Fibroblast of peridontal ligament (primary cell): ENCODE results near the gene NEK10.

Experiments used
- DNase-seq: peaks from one replicate; pipeline ENCODE4 v3.0.0-alpha.2; 2010; ENCODE audit errors: extremely low read depth

Gene NEK10

GRCh38 chr3:27176256-27176655 is 192.9 kb downstream of the NEK10 start:
- no peak for DNase-seq

GRCh38 chr3:27174530-27174929 is 194.7 kb downstream of the NEK10 start:
- DNase-seq = no peak

GRCh38 chr3:27171113-27171512 is 198.1 kb downstream of the NEK10 start:
- DNase-seq = no peak

GRCh38 chr3:27166888-27167287 is 202.3 kb downstream of the NEK10 start:
- peak; percentile 99 for DNase-seq

GRCh38 chr3:27165321-27165721 is 203.9 kb downstream of the NEK10 start:
- peak; percentile 99 for DNase-seq

GRCh38 chr3:27160779-27161287 is 208.3 kb downstream of the NEK10 start:
- no peak for DNase-seq

- DNase-seq = peak; percentile 50
Observed at GRCh38 chr3:27160146-27160545, 209.0 kb downstream of the NEK10 start.

- no peak for DNase-seq
Observed at GRCh38 chr3:27147215-27147614, 222.0 kb downstream of the NEK10 start.

- no peak for DNase-seq
Observed at GRCh38 chr3:27146786-27147185, 222.4 kb downstream of the NEK10 start.

GRCh38 chr3:27145719-27146118 is 223.5 kb downstream of the NEK10 start:
- DNase-seq = no peak

- DNase-seq = no peak
Observed at GRCh38 chr3:27141668-27142067, 227.5 kb downstream of the NEK10 start.

- peak; percentile 13 for DNase-seq
Observed at GRCh38 chr3:27138562-27138961, 230.6 kb downstream of the NEK10 start.

- DNase-seq = no peak
Observed at GRCh38 chr3:27138005-27138404, 231.2 kb downstream of the NEK10 start.

GRCh38 chr3:27134171-27134796 is 234.9 kb downstream of the NEK10 start:
- DNase-seq = peak; percentile 83

- DNase-seq = no peak
Observed at GRCh38 chr3:27133060-27133459, 236.1 kb downstream of the NEK10 start.

- no peak for DNase-seq
Observed at GRCh38 chr3:27130796-27131195, 238.4 kb downstream of the NEK10 start.

GRCh38 chr3:27127879-27128278 is 241.3 kb downstream of the NEK10 start:
- DNase-seq = no peak

- no peak for DNase-seq
Observed at GRCh38 chr3:27127195-27127594, 242.0 kb downstream of the NEK10 start.

- DNase-seq = no peak
Observed at GRCh38 chr3:27125821-27126501, 243.2 kb downstream of the NEK10 start.

- no peak for DNase-seq
Observed at GRCh38 chr3:27119639-27120038, 249.5 kb downstream of the NEK10 start.

- no peak for DNase-seq
Observed at GRCh38 chr3:27115352-27115751, 253.8 kb downstream of the NEK10 start.

- peak; percentile 32 for DNase-seq
Observed at GRCh38 chr3:27114684-27115083, 254.5 kb downstream of the NEK10 start.

GRCh38 chr3:27114129-27114528 is 255.1 kb downstream of the NEK10 start:
- no peak for DNase-seq
